GM19025 (cell line): Measurements from ENCODE around the gene FAM193A.
A peak's percentile ranks its signal among the peaks of the same experiment; 100 is the strongest.
"Not testable (repeated sequence)": the region's sequence is repeated elsewhere in the genome, so short reads cannot be mapped to it uniquely, and the experiment has no call there.

ENCODE experiments used
- ATAC-seq: cut with Tn5 transposase; IDR thresholded peaks from one replicate; pipeline ENCODE4 v1.9.1; 2021; ENCODE audit warnings: mild to moderate bottlenecking, low read depth, moderate library complexity; ENCODE audit not compliant: unreplicated experiment

The FAM193A gene

GRCh38 chr4:2515830-2516550, 20.5 kb upstream of the FAM193A start:
- ATAC-seq = no peak

GRCh38 chr4:2516635-2517034, 19.8 kb upstream of the FAM193A start:
- ATAC-seq = no peak

DNA sequence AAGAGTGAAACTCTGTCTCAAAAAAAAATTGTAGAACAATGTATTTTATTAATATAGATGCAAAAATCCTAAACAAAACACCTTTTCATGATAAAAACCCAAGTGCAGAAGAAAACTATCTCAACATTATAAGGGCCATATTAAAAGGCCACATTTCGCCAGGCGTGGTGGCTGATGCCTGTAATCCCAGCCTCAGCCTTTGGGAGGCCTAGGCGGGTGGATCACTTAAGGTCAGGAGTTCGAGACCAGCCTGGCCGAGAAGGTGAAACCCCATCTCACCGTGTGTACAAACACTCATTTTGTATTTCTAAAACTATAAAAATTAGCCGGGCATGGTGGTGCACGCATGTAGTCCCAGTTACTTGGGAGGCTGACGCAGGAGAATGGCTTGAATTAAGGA, 9.9 kb upstream of the FAM193A start:
- no peak for ATAC-seq

- no peak for ATAC-seq
These were observed 1.5 kb upstream of the FAM193A start for GRCh38 chr4:2534904-2535375.

GRCh38 chr4:2535376-2536192, 863 bp upstream of the FAM193A start:
- ATAC-seq = peak; percentile 16

DNA sequence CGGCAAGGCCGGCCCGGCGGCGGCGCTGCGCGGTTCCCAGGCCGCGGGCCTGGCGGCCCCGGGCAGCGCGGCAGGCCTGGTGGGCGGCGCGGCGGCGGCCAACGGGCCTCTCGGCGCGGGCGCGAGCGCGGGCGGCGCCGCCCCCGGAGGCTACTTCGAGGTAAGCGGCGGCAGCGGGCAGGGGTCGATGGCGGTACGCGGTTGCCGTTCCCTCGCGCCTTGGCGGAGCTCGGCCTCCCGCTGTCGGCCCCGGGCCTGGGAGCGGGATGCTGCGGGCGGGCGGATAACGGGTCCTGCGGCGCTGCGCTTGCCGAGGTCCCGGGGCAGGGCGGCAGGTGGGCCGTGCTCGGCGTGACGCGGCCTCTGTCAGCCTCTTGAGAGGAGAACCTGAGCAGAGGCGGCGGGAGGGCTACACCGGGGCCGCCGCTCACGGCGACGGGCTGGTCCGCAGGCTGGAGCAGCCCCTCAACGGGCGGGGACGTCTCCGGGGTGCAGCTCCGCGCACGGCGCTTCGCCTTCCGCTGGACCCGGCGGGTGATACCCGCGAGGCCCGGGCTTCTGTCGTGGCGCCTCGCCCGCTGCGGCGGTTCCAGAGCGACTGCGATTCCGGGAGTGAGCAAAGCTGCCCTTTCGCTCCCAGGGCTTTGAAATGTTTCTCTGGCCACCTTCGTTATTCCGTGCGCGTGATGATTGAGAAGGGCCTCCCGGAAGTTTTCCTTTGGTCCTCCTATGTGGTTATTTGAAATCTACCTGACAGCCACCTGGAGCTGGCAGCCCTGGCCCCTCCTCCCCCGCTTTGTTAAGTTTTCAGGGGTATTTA, 774 bp downstream of the FAM193A start:
- ATAC-seq = peak; percentile 14

DNA sequence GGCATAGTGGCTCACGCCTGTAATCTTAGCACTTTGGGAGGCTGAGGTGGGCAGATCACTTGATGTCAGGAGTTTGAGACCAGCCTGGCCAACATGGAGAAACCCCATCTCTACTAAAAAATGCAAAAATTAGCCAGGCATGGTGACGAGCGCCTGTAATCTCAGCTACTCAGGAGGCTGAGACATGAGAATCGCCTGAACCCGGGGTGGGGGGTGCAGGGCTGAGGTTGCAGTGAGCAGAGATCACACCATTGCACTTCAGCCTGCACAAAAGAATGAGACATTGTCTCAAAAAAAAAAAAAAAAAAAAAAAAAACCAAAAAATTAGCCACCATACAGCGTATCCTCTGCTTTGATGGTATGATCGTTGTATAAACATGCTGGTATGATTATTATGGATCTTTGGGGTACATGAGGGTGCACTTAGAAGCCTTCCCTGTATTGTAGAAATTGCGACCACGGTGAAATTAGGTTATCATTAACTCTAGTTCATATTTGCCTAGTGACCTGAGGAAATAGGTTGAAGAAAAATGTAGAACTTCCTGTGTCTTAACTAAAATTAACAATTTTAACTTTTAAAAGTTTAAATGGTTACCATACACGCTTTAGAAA, 7.2 kb downstream of the FAM193A start:
- ATAC-seq = not testable (repeated sequence)

DNA sequence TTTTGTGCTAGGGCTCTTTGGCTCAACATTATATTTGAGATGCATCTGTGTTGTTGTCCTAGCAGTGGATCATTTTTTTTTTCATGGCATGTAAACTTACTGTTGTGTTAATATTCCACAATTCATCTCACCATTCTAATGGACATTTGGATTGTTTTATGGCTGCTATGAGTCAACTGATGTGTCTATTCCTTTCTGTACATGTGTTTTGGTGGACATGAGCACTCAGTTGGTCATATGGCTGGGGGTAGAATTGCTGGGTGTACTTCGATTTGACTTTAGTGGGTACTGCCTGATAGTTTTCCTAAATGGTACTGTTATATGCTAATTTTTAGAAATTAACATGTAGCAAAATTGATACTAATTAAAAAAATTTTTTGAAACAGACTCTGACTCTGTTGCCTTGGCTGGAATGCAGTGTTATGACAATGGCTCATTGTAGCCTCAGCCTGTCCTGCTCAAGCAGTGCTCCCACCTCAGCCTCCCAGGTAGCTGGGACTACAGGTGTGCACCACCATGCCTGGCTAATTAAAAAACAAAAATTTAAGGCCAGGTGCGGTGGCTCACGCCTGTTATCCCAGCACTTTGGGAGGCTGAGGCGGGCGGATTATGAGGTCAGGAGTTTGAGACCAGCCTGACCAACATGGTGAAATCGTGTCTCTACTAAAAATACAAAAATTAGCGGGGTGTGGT, 9.0 kb downstream of the FAM193A start:
- no peak for ATAC-seq

DNA sequence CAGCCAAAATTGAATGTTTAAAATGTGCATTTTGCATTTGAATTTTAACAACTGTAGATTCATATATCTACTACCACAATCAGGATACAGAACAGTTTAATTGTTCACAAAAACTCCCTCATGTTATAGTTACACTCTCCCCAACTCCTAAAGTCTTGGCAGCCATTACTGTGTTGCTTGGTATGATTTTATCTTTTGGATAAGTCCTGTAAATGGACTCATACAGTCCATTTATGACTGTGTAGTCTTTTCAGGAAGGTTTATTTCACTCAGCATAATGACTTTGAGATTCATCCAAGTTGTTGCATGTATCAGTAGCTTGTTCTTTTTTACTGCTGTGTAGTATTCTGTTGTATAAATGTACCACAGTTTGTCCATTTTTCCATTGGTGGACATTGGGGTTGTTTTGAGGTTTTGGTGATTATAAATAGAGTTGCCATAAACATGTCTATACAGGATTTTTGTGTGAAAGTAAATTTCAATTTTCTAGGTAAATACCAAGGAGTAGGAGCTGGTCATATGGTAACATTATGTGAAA, 9.9 kb downstream of the FAM193A start:
- ATAC-seq = no peak

DNA sequence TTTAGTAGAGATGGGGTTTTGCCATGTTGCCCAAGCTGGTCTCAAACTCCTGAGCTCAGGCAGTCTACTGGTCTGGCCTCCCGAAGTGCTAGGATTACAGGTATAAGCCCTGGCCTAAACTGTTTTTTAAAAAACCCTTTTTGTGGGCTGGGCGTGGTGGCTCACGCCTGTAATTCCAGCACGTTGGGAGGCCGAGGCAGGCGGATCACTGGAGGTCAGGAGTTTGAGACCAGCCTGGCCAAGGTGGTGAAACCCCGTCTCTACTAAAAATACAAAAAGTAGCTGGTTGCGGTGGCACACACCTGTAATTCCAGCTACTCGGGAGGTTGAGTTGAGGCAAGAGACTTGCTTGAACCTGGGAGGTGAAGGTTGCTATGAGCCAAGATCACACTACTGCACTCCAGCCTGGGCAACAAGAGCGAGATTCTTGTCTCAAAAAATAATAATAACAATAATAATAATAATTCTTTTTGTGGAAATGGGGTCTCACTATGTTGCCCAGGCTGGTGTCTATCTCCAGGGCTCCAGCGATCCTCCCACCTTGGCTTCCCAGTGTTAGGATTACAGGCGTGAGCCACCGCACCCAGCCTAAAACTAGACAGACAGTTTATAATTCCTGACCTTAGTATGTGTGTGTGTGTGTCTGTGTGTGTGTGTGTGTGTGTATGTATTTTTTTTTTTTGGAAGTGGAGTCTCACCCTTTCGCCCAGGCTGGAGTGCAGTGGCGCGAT, 10.7 kb downstream of the FAM193A start:
- not testable (repeated sequence) for ATAC-seq

DNA sequence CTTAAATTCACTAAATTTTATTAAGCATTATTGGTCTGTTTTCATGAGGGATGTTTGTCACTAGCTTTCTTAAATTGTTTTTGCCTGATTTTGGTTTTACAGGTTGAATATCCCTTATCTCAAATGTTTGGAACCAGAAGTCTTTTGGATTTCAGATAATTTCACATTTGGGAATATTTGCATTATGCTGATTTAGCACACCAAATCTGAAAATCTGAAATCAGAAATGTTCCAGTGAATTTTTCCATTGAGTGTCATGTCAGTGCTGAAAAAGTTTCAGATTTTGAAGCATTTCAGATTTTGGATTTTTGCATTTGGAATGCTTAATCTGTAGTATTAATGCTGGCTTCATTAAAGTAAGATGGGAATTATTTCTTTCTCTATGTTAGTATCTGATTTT, 14.7 kb downstream of the FAM193A start:
- no peak for ATAC-seq

GRCh38 chr4:2552806-2553205, 16.4 kb downstream of the FAM193A start:
- ATAC-seq = no peak

- ATAC-seq = no peak
These were observed 21.9 kb downstream of the FAM193A start for GRCh38 chr4:2558301-2558700.

DNA sequence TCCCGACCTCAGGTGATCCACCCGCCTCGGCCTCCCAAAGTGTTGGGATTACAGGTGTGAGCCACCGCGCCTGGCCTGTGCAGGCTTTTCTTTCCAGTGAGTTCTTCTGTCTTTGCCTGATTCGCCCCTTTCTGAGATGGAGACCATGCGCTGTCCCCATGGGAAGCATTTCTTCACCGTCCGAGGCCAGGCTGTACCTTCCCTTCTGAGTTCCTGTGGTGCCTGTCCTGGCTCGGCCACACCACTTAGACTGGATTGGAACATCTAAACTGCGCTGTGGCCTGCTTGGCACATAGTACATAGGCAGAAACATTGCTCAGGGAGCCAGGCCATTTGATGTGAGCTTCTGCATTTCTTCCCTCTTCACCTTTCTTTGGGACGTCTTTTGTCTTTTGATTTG, 23.7 kb downstream of the FAM193A start:
- no peak for ATAC-seq

GRCh38 chr4:2565533-2565932, 29.1 kb downstream of the FAM193A start:
- ATAC-seq = no peak

- ATAC-seq = no peak
These were observed 33.6 kb downstream of the FAM193A start for GRCh38 chr4:2570036-2570435.

- ATAC-seq = peak; percentile 81
These were observed 34.2 kb downstream of the FAM193A start for GRCh38 chr4:2570551-2571222.

- ATAC-seq = no peak
These were observed 35.6 kb downstream of the FAM193A start for GRCh38 chr4:2572076-2572475.
